H1 (cell line): ENCODE data around the gene NR5A2. TPM values are rescaled to one million over a fixed set of nuclear protein-coding genes. Genes with fewer than 3 reads are reported as not detected.

Experiments
- HDAC2 ChIP-seq, 2 experiments: fragments of 300-600 bp in 1 of 2; sonication (generic) in 1 of 2; IDR thresholded peaks; 2 replicates each; pipeline ENCODE4 v1.6.1; 2011 to 2012; ENCODE audit warnings: low read depth in 2 of 2, low read length in 2 of 2, mild to moderate bottlenecking in 2 of 2, moderate library complexity in 2 of 2, borderline replicate concordance in 1 of 2, inconsistent platforms in 1 of 2
- HDAC6 ChIP-seq: IDR thresholded peaks from one replicate; pipeline ENCODE4 v1.7.1; 2012; ENCODE audit warnings: low read depth, mild to moderate bottlenecking, inconsistent platforms, low read length, moderate library complexity
- KDM4A ChIP-seq: IDR thresholded peaks from one replicate; pipeline ENCODE4 v1.7.1; 2012; ENCODE audit warnings: low read depth, mild to moderate bottlenecking, moderate library complexity, low read length, inconsistent platforms; ENCODE audit not compliant: severe bottlenecking
- SUZ12 ChIP-seq: fragments of 200-600 bp; sonication (generic); IDR thresholded peaks from 2 replicates; pipeline ENCODE4 v1.6.1; 2012; ENCODE audit warnings: mild to moderate bottlenecking, inconsistent platforms, low read length, moderate library complexity, mixed read lengths
- TBP ChIP-seq: IDR thresholded peaks from 2 replicates; pipeline ENCODE4 v1.6.1; 2011; ENCODE audit warnings: low read depth, low read length, improper control_type of control experiment
- YY1 ChIP-seq: IDR thresholded peaks from 2 replicates; pipeline ENCODE4 v1.6.1; 2011; ENCODE audit warnings: low read depth, mild to moderate bottlenecking, low read length
- polyA plus RNA-seq, 7 experiments: library from polyadenylated mRNA; depleted of rRNA in 3 of 7; stranded (reverse) in 5 of 7; unstranded in 2 of 7; fragments of >200 nt in 5 of 7; fragments of 200-250 nt in 2 of 7; gene quantifications; 1 replicate in 5 of 7; 2 replicates in 1 of 7; 4 replicates in 1 of 7; pipeline versions ENCODE4 v1.2.1 to v1.2.3, GENCODE V29; 2011 to 2013; ENCODE audit warnings: missing spikeins in 2 of 7, mixed read lengths in 2 of 7
- total RNA-seq: library from RNA; stranded (reverse); fragmentation: NEBNext Ultra II Directional; extraction: Animal tissue kit (Norgen Biotek cat#: 25700); gene quantifications from 2 replicates; pipeline ENCODE4 v1.2.1, GENCODE V29; 2021

The NR5A2 gene
- total and polyA plus RNA-seq, 2 of the 8 experiments (the other 6 are each of a cell fraction or from before 2014, with no cell fraction given): 1.7 to 11.6 TPM

DNA sequence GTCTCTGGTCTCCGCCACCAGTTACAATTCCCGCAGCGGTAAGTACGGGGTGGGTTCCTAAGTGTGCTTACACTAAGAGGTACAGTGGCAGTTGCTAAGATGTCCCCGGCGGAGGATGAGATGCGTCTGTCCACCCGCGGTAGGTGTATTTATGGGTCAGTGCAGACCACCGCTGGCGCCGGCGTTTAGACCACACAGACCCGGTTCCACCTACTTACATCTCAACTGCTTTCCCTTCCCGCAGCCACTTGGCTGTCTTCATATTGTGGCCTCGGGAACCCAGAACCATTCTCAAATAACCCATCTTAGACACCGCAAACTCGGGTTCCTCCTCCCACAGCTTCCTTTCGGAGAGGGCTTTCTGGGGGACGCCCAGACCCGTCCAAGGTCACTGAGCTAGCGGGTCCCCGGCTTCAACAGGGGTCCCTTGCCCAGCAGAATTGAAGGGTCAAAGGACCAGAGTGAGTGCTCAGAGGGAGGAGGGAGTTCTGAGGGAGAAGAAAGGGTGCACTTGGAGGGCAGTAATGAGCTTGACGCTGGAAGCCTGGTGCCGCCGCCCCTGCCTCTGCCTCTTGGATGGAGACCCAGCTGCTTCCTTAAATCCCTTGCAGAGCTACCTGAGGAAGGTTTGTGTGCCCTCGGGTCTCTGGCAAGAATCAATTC is 8.6 kb downstream of the NR5A2 start (continued):
- TF ChIP-seq HDAC2 (IDR thresholded peaks at IDR 0.05; ENCODE audit: borderline replicate concordance in 1 of 2, low read depth in 2 of 2, low read length in 2 of 2): 0 out of 4 replicates have a peak, but pooled peaks of 1 of the 2 experiments have one; percentile 24
- TF ChIP-seq YY1: peak; percentile 30; the same call in 1 of the 2 replicates
- TF ChIP-seq SUZ12: peak; percentile 85; the same call in 1 of the 2 replicates
- TF ChIP-seq HDAC6: no peak
- no peak for TF ChIP-seq TBP
- TF ChIP-seq KDM4A: peak; percentile 67
- TF ChIP-seq, all 59 proteins: peak for 7
